Chondrocyte (in vitro differentiated cells): ENCODE results near the gene SLAMF7. TPM values are rescaled to one million over a fixed set of nuclear protein-coding genes. Genes with fewer than 3 reads are reported as not detected.

Experiments used
- DNase-seq: peaks from one replicate; pipeline ENCODE4 v3.0.0; 2021; ENCODE audit warnings: mixed read lengths, low spot score
- H3K27ac Mint-ChIP-seq: one replicate; pipeline ENCODE4 v1.8.0; 2021; ENCODE audit warnings: mild to moderate bottlenecking, moderate library complexity, mixed read lengths; ENCODE audit not compliant: unreplicated experiment
- H3K27me3 Mint-ChIP-seq: 2 replicates; pipeline ENCODE4 v1.8.0; 2021; ENCODE audit warnings: low read depth, mixed read lengths
- H3K36me3 Mint-ChIP-seq: 2 replicates; pipeline ENCODE4 v1.8.0; 2021; ENCODE audit warnings: low read depth, mixed read lengths
- H3K4me1 Mint-ChIP-seq: 2 replicates; pipeline ENCODE4 v1.8.0; 2021; ENCODE audit warnings: low read depth, mild to moderate bottlenecking, mixed read lengths
- H3K4me3 Mint-ChIP-seq: one replicate; pipeline ENCODE4 v1.8.0; 2021; ENCODE audit warnings: mild to moderate bottlenecking, moderate library complexity, mixed read lengths; ENCODE audit not compliant: unreplicated experiment
- H3K9me3 Mint-ChIP-seq: 2 replicates; pipeline ENCODE4 v1.8.0; 2021; ENCODE audit warnings: low read depth, mixed read lengths
- total RNA-seq: library from RNA; stranded (reverse); gene quantifications from 3 replicates; pipeline ENCODE4 v1.2.1, GENCODE V29; 2021
- TF ChIP-seq, protein P1 (sequence below): fragments of 200-600 bp; sonication (generic); IDR thresholded peaks from 2 replicates; pipeline ENCODE4 v1.5.0; 2021; ENCODE audit warnings: antibody characterized with exemption, mild to moderate bottlenecking, moderate library complexity

The SLAMF7 gene
- total RNA-seq, 1 donor from 2014 or later, result not detected

DNA sequence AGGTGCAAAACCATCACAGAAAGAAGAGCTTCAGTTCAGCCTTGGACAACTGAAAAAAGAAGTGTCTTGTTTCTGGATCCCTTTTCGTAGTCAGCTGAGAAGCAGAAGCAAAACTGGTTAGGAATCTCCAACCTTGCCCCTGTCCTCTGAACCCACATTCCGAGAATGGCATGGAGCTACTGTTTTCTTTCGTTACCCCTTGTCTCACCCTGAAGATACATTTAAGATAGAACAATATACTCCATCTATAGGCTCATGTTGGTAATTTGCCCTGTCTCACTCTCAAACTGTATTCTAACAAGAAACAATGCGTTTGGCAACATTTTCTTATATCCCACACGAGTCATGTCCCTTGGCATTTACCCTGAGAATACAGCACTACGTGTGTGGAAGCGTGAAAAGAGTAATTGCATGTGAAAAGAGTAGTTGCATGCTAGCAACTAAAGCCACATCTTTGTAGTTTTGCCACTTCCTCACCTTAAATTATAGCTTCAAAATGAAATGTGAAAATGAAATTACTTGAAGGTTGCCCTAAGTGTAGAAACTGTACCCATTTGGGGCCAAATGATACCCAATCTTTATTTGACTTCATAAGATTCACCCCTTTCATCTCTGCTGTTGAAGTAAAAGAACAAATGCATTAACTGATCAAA is 5.3 kb downstream of the SLAMF7 start:
- Mint-ChIP-seq H3K27me3 (peaks cover 11% of the 10 kb centered on the region), H3K4me3 (no peak overlapping the region), H3K4me1 (no peaks in the 10 kb centered on the region), H3K36me3 (no peaks in the 10 kb centered on the region), H3K9me3 (no peaks in the 10 kb centered on the region), H3K27ac (no peak overlapping the region)
- TF ChIP-seq, protein P1, sequence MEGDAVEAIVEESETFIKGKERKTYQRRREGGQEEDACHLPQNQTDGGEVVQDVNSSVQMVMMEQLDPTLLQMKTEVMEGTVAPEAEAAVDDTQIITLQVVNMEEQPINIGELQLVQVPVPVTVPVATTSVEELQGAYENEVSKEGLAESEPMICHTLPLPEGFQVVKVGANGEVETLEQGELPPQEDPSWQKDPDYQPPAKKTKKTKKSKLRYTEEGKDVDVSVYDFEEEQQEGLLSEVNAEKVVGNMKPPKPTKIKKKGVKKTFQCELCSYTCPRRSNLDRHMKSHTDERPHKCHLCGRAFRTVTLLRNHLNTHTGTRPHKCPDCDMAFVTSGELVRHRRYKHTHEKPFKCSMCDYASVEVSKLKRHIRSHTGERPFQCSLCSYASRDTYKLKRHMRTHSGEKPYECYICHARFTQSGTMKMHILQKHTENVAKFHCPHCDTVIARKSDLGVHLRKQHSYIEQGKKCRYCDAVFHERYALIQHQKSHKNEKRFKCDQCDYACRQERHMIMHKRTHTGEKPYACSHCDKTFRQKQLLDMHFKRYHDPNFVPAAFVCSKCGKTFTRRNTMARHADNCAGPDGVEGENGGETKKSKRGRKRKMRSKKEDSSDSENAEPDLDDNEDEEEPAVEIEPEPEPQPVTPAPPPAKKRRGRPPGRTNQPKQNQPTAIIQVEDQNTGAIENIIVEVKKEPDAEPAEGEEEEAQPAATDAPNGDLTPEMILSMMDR, result no peak
- DNase-seq, result no peak

DNA sequence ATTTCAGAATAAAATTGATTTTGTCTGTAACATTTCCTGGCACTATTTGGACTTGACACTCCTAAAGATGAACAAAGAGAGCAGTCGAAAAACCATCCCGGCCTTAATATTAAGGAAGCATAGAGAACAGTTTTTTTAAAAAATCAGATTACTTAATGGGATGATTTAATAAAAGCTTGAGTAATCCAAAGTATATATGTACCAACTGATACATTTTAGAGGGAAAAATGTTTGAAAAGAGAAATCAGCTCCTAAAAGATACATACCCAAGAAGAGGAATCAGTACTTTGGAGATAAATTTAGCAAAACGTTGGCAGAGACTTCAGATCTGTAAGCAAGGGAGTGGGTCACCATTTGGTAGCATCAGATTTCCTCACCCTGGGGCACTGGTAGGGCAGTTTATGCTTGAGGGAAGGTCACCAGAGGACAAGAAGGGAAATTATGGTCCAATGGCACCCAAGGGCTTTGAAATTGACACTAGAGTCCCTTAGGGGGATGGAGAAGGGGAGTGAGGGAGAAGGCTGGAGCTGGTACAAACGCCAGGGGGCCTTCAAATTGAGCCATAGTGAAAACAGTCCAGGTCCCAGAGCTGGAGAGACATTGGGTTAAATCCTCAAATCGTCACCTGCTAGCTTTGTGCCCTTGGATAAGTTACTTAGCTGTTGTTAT is 5.9 kb downstream of the SLAMF7 start:
- Mint-ChIP-seq H3K27ac (no peak overlapping the region), H3K4me3 (no peak overlapping the region), H3K4me1 (no peaks in the 10 kb centered on the region), H3K9me3 (no peaks in the 10 kb centered on the region), H3K36me3 (no peaks in the 10 kb centered on the region), H3K27me3 (peaks cover 11% of the 10 kb centered on the region)
- no peak for DNase-seq
- TF ChIP-seq, protein P1, result no peak

DNA sequence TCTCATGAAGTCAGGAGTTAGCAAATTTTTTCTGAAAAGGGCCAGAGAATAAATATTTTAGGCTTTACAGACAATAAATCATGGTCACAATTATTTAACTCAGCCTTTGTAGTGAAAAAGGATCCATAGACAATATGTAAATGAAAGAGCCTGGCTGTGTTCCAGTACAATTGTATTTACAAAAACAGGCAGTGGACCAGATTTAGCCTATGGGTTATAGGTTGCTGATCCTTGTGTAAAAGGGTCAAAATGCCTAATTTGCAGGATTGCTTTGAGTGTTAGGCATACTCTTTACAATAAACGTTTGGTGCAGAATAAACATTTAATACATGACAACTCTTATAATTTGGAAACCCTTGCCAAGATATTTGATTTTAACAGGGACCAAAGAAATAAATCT is 6.5 kb downstream of the SLAMF7 start:
- H3K4me1 Mint-ChIP-seq, result no peaks in the 10 kb centered on the region
- peaks cover 11% of the 10 kb centered on the region for H3K27me3 Mint-ChIP-seq
- H3K27ac Mint-ChIP-seq, result no peak overlapping the region
- no peaks in the 10 kb centered on the region for H3K36me3 Mint-ChIP-seq
- DNase-seq, result no peak
- no peaks in the 10 kb centered on the region for H3K9me3 Mint-ChIP-seq
- no peak overlapping the region for H3K4me3 Mint-ChIP-seq
- TF ChIP-seq, protein P1, result no peak

DNA sequence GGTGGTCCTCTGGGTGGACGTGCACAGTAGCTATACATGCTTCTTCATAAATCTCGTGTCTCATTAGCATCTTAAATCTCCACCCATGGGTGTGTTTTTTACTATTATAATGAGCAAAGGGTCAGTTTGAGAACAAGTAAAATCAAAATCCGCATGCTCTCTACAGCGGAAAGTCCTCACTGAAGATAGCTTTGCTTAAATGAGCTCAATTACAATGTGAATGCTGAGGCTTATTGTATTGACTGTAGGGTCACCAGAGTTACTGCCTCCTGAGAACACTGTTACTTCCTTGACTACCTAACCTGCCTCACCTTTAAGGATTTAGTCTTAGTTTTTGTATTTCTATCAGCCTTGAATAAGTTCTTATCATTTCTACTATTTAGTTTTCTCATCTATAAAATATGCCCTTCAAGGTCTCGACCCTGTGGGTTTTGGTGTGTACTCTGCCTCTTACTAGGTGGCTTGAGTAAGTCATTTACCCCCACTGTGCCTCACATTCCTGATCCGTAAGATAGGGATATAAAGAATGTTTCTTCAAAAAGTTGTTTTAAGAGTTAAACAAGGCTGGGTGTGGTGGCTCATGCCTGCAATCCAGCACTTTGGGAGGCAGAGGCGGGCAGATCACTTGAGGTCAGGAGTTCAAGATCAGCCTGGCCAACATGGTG is 7.9 kb downstream of the SLAMF7 start:
- H3K27ac Mint-ChIP-seq, result no peak overlapping the region
- DNase-seq, result no peak
- H3K4me3 Mint-ChIP-seq, result no peak overlapping the region

DNA sequence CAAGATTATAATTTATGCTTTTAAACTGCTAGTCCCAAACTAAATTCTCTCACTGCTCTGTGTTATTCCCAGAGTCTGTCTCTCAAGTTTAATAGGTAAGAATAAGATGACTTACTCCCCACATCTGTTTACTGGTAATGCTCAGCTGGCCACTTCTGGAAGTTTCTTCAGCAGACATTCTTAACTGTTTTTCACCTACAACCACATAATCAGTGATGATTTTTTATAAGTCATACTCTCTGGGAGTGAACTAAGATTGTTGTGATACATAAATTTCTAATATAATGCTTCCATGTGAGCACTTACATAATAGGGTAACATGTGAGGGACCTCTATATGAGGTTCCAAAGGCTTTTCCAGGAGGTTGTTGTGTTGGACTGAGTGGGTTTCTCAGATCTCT is 8.7 kb downstream of the SLAMF7 start:
- Mint-ChIP-seq H3K27me3 (peaks cover 13% of the 10 kb centered on the region), H3K36me3 (no peaks in the 10 kb centered on the region), H3K27ac (no peak overlapping the region), H3K4me3 (no peak overlapping the region), H3K4me1 (no peaks in the 10 kb centered on the region), H3K9me3 (no peaks in the 10 kb centered on the region)
- TF ChIP-seq, protein P1, result no peak
- no peak for DNase-seq

More for the DNA sequence above, 7.9 kb downstream of the SLAMF7 start:
- Mint-ChIP-seq H3K4me1 (no peaks in the 10 kb centered on the region), H3K27me3 (peaks cover 13% of the 10 kb centered on the region), H3K9me3 (no peaks in the 10 kb centered on the region), H3K36me3 (no peaks in the 10 kb centered on the region)
- TF ChIP-seq, protein P1, result no peak
